ENCODE results near the gene CDH8. TPM values are rescaled to one million over a fixed set of nuclear protein-coding genes. Genes with fewer than 3 reads are reported as not detected.

Gene CDH8
- total RNA-seq, 1 experiment from 2014 or later = 2.5 TPM

- no peak for TF ChIP-seq POLR2AphosphoS5 (IDR thresholded peaks at IDR 0.05; ENCODE audit: low read depth, low read length)
- TF ChIP-seq SIN3A (IDR thresholded peaks at IDR 0.05; ENCODE audit: low read depth) = no peak
- TF ChIP-seq CBX3 (IDR thresholded peaks at IDR 0.05; ENCODE audit: low read depth) = no peak
- no peak for TF ChIP-seq SP1 (IDR thresholded peaks at IDR 0.05; ENCODE audit: low read depth)
- TF ChIP-seq ZFX (IDR thresholded peaks at IDR 0.05) = no peak
- TF ChIP-seq EZH2 (IDR thresholded peaks at IDR 0.05) = no peak
- TF ChIP-seq TCF7L2 (IDR thresholded peaks at IDR 0.05; ENCODE audit: borderline replicate concordance, extremely low read depth, insufficient read depth, insufficient read length) = no peak
- TF ChIP-seq ZNF274 (IDR thresholded peaks at IDR 0.05; ENCODE audit: low read depth, low read length) = no peak
- no peak for TF ChIP-seq ATF3 (IDR thresholded peaks at IDR 0.05)
- no peak for TF ChIP-seq EGR1 (IDR thresholded peaks at IDR 0.05; ENCODE audit: low read depth)
- no peak for ATAC-seq
- no peak overlapping the region for H3K4me3 ChIP-seq (replicated peaks in 1 of 2; ENCODE audit: low read depth in 1 of 2, low read length in 2 of 2)
- BruUV-seq (replicated peaks) = no TSS peak
- CTCF ChIA-PET = no interaction called here
- H3K79me2 ChIP-seq (ENCODE audit: insufficient read depth, low read length) = no peaks in the 10 kb centered on the region
- RAD21 ChIA-PET (ENCODE audit: low non-redundant PET in 1 of 2, low total read pairs in 2 of 2, uncharacterized antibody in 2 of 2, unreplicated experiment in 2 of 2) = no interaction called here
- H3K4me1 ChIP-seq (ENCODE audit: control insufficient read depth in 1 of 2, insufficient read depth in 2 of 2, low read length in 2 of 2) = no peaks in the 10 kb centered on the region
- intact Hi-C loops (cut with micrococcal nuclease) = no loop called here
- POLR2A ChIA-PET = no interaction called here
- no peaks in the 10 kb centered on the region for H4K20me1 ChIP-seq (ENCODE audit: insufficient read depth)
- H3K9me3 ChIP-seq (ENCODE audit: control insufficient read depth in 1 of 2, insufficient read depth in 1 of 2, low read depth in 1 of 2, low read length in 2 of 2) = peaks cover 0 to 18% of the 10 kb centered on the region in 2 experiments; a peak in 3 of 4 replicates
- no peak overlapping the region for H3K4me2 ChIP-seq (ENCODE audit: low read length)
- no peaks in the 10 kb centered on the region for H3K36me3 ChIP-seq (ENCODE audit: control insufficient read depth in 1 of 2, insufficient read depth in 2 of 2, low read length in 2 of 2)
- no peaks in the 10 kb centered on the region for H3K27me3 ChIP-seq (ENCODE audit: insufficient read depth, low read length)
- no peak overlapping the region for H3K27ac ChIP-seq (ENCODE audit: low read depth, low read length)
- H3K9ac ChIP-seq (ENCODE audit: low read length) = no peak overlapping the region
- DNase-seq (ENCODE audit: low read depth, low spot score) = no peak
- no peaks in the 10 kb centered on the region for H3K9me2 ChIP-seq (ENCODE audit: insufficient read depth)
- no peak overlapping the region for H2AFZ ChIP-seq (ENCODE audit: low read depth, low read length, poor library complexity, severe bottlenecking)
Observed at GRCh38 chr16:61606581-61606980, 429.7 kb downstream of the CDH8 start.
